Amygdala (tissue), 56 donors: ENCODE data around the gene SFRP2.

Source experiments
- DNase-seq, 56 donors: peaks; one replicate each; lab custom pipeline; 2025; lab: John Stamatoyannopoulos, UW

Gene SFRP2

DNA sequence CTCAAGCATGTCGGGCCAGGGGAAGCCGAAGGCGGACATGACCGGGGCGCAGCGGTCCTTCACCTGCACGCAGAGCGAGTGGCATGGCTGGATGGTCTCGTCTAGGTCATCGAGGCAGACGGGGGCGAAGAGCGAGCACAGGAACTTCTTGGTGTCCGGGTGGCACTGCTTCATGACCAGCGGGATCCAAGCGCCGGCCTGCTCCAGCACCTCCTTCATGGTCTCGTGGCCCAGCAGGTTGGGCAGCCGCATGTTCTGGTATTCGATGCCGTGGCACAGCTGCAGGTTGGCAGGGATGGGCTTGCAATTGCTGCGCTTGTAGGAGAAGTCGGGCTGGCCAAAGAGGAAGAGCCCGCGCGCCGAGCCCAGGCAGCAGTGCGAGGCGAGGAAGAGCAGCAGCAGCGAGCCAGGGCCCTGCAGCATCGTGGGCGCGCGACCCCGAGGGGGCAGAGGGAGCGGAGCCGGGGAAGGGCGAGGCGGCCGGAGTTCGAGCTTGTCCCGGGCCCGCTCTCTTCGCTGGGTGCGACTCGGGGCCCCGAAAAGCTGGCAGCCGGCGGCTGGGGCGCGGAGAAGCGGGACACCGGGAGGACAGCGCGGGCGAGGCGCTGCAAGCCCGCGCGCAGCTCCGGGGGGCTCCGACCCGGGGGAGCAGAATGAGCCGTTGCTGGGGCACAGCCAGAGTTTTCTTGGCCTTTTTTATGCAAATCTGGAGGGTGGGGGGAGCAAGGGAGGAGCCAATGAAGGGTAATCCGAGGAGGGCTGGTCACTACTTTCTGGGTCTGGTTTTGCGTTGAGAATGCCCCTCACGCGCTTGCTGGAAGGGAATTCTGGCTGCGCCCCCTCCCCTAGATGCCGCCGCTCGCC lies at the start of gene SFRP2:
Gene SFRP2, minus strand, starts transcription at position 671 of the 864 bp plus-strand sequence. Its CDS starts 248 bp downstream, at position 423.
- peak in 2 of 56 donors; percentile 3 to 13 for DNase-seq

DNA sequence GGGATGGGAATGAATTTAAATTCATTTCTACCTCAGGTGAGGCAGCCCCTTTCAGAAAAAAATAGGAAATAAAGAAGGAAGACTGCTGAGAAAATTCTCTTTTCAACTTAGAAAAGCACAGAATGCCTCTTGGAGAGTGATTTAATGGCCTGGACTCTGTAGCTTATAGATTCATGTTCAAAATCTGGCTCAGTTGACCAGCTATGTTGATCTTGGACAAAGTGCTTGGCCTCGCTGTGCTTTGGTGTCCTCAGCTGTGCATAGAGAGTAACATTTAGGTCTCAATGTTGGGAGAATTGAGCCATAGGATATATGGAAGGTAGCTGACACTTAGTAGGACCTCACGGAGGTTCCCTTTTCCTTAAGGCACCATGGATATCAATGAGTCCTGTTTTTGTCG lies 49.7 kb upstream of the SFRP2 start:
- DNase-seq, result no peak

- DNase-seq, result no peak
These were observed 46.0 kb upstream of the SFRP2 start for GRCh38 chr4:153834901-153835300.

DNA sequence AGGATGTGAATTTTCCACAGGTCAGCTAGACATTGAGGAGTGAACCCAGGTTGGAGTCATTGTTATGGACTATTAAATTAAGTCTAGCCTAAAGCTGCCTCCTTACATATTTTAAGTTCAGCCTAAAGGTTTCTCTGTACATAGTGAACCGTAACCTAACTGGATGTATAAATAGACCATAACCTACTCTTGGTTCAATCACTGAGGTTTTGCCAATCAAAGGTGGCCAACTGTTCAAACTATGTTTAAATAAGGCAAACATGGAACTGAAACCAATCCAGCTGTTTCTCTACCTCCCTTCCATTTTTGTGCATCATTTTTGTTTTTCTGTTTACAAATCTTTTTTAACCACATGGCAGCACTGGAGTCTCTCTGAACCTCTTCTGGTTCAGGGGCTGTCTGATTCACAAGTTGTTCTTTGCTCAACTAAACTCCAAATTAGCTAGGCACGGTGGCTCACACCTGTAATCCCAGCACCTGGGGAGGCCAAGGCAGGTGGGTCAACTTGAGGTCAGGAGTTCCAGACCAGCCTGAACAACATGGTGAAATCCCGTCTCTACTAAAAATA lies 43.9 kb upstream of the SFRP2 start:
- no peak for DNase-seq

- no peak for DNase-seq
These were observed 43.2 kb upstream of the SFRP2 start for GRCh38 chr4:153832054-153832453.

- no peak for DNase-seq
These were observed 42.4 kb upstream of the SFRP2 start for GRCh38 chr4:153831245-153831644.

- DNase-seq, result no peak
These were observed 36.8 kb upstream of the SFRP2 start for GRCh38 chr4:153825691-153826090.

DNA sequence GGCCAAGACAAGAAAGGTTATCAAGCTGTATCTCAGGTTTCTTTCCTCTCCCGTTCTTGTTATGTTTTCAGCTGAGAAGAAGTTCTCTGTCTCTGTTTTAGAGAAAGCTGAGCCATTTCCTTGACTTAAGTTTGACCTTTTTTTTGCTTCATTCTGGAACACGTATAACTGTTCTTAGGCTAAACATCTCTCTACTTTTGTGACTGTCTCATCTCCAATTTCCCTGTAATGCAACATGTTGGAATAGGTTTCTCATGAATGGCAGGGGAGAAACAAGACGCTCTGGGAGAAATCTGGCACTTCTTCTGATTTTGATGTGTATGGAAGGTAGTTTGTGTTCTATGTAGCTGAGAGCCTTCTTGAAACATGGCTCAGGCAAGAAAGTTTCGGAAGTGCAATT lies 36.2 kb upstream of the SFRP2 start:
- no peak for DNase-seq

- DNase-seq, result no peak
These were observed 35.6 kb upstream of the SFRP2 start for GRCh38 chr4:153824501-153824900.

- DNase-seq, result no peak
These were observed 34.6 kb upstream of the SFRP2 start for GRCh38 chr4:153823483-153823882.

DNA sequence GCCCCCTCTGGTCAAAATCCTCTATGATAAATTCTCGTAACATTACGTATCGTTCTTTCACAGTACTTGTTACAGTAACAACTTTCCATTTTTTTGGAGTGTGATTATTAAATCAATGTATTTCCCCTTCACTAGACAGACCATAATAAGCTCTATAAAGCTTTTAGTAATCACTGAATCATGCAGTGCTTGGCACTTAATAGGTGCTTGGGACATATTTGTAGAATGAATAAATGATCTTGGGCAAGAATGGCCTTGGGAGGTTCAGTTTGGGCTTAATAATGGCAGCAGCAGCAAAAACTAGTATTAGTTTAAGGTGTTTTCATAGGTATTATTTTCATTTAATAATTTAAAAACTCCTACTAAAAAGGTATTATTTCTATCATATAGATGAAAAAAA lies 33.4 kb upstream of the SFRP2 start:
- DNase-seq, result no peak

- no peak for DNase-seq
These were observed 28.6 kb upstream of the SFRP2 start for GRCh38 chr4:153817466-153817865.

DNA sequence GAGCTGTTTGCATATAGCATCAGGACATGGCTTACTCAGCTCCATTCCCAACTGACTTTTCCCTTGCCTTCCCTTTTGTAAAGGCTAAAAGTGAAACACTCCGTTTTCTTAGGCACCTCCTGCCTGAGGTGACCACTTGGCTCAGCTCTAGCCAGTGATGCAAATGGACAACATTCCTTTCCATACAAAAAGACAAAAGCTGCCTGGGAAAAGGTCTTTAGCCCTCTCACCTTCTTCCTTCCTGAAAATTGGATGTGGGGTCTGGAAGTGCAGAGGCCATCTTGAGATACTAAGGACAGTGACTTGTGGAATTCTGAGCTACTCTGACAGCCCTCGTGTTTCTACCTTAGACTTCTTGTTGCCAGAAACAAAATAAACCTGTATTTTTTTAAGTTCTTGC lies 27.7 kb upstream of the SFRP2 start:
- no peak for DNase-seq

- no peak for DNase-seq
These were observed 25.9 kb upstream of the SFRP2 start for GRCh38 chr4:153814789-153815188.

DNA sequence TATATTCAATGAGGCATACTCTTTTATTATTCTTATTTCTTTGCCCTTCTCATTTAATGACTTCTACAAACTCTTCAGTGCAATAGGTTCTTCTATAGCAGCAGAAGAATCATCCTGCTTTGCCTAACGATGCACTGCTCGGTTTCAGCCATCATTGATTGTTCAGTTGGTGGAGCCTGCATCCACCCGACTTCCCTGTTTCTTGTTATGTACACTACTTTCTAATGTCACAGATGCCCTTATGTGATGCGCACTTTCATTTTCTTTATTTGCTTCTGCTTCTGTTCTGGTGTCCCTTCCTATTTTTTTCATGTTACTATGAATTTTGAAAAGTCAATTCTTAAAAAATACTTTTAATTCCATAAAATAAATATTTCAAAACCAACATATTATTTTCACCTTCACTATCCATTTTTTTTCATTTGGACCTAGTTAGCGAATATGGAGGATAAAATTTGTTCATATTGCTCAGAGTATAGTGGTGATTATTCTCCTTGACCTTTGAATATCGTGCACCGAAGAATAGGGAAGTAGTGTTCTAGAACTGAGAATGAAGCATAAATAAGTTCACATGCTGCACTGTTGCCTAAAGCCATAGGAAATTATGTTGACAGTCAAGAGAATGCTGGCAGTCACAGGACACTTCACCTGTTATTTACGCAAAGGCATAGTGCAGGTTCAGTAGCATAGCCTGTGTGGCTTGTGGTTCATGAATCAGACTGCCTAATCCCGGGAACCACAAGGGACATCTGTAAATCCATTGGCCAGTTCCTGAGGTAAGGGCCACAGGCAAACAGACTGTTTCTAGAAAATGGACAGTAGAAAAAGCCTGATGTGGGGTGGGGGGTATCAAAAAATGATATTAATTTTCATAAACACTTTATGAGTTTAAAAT lies 21.3 kb upstream of the SFRP2 start:
- no peak for DNase-seq

DNA sequence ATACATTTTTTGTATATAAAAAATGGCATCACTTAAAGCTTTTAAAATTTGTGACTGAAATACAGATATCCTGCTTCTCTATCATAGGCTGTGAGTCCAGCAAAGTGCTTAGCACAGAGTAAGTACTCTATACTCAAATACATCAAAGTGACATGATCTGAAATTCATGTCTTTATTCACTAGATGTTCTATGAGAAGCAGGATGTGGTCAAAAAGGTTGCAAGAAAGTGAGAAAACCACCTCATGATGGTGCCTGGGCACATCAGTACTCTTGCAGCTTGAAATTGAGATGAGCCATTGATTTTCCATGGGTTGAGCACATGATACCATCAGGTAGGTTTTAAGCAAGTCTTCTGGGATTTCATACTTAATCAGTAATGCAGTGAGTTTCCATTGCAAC lies 20.4 kb upstream of the SFRP2 start:
- no peak for DNase-seq

DNA sequence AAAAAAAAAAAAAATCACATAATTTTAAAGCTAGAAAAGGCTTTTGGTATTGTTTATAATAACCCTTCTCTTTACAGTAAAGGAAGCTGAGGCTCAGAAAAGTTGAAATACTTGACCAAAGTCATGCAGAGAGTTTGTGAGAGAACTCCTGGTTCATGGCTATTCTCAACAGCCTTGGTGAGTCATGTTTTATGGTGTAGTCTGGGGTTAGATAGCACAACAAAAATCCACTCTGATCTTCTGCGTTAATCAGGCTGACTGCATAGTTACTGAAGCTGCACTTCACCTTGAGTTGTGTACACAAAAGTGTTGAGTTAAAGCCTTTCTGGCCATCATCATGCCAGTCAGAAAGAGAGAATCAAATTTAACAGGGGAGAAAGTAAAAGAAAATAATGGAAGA lies 19.3 kb upstream of the SFRP2 start:
- DNase-seq, result no peak

DNA sequence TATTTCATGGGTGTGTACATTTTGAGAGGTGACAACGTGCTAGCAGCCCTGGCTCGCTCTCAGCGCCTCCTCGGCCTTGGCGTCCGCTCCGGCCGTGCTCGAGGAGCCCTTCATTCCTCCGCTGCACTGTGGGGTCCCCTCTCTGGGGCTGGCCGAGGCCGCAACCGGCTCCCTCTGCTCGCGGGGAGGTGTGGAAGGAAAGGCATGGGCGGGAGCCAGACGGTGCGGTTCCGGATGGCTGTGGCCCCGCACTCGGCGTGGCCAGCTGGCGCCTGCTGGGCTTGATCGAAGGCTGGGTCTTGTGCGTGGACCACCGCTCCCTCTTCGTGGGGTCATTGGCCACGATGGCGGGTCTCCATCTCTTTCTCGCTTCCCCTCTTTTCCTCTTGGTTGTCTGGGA lies 17.2 kb upstream of the SFRP2 start:
- no peak for DNase-seq

GRCh38 chr4:153804722-153805121 lies 15.8 kb upstream of the SFRP2 start:
- DNase-seq, result no peak

DNA sequence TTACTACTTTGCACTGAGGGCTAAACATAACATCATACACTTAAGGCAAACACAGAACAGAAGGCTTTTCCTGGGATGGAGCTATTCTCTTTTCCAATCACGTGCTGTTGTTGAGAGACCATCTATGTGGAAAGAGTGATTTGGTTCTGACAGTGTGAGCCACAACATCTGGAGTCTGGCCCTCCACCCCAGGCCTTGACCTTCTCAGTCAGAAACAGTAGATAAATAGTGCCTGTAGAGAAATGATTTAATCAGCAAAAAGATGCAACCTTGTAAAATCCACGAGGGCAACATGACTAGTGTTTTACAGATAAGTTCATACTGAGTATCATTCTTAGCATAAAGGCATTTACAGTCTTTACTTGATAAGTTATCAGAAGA lies 10.8 kb upstream of the SFRP2 start:
- DNase-seq, result no peak
